Muscle layer of duodenum (tissue), 2 donors: ENCODE data around the gene HBG1.

Experiments
- H3K27ac ChIP-seq: one replicate; pipeline ENCODE4 v1.7.0; 2013; ENCODE audit warnings: mild to moderate bottlenecking, low read length
- H3K27me3 ChIP-seq: one replicate; pipeline ENCODE4 v1.7.0; 2013; ENCODE audit warnings: low read depth, mild to moderate bottlenecking, control low read depth, low read length
- H3K36me3 ChIP-seq, 2 donors: one replicate each; pipeline ENCODE4 v1.7.0; 2013; ENCODE audit warnings: low read length in 2 of 2, control low read depth in 1 of 2, mild to moderate bottlenecking in 1 of 2; ENCODE audit not compliant: insufficient read depth in 2 of 2, control insufficient read depth in 1 of 2
- H3K4me1 ChIP-seq, 2 donors: one replicate each; pipeline ENCODE4 v1.7.0; 2013; ENCODE audit warnings: low read length in 2 of 2, mild to moderate bottlenecking in 2 of 2, control low read depth in 1 of 2, moderate library complexity in 1 of 2; ENCODE audit not compliant: insufficient read depth in 2 of 2, control insufficient read depth in 1 of 2
- H3K4me3 ChIP-seq, 2 donors: one replicate each; pipeline ENCODE4 v1.7.0; 2013; ENCODE audit warnings: low read length in 2 of 2, low read depth in 1 of 2, mild to moderate bottlenecking in 1 of 2
- H3K9me3 ChIP-seq, 2 donors: one replicate each; pipeline ENCODE4 v1.7.0; 2013; ENCODE audit warnings: low read length in 2 of 2, control low read depth in 1 of 2, mild to moderate bottlenecking in 1 of 2; ENCODE audit not compliant: control insufficient read depth in 1 of 2
- donor health status: healthy.

HBG1 gene

DNA sequence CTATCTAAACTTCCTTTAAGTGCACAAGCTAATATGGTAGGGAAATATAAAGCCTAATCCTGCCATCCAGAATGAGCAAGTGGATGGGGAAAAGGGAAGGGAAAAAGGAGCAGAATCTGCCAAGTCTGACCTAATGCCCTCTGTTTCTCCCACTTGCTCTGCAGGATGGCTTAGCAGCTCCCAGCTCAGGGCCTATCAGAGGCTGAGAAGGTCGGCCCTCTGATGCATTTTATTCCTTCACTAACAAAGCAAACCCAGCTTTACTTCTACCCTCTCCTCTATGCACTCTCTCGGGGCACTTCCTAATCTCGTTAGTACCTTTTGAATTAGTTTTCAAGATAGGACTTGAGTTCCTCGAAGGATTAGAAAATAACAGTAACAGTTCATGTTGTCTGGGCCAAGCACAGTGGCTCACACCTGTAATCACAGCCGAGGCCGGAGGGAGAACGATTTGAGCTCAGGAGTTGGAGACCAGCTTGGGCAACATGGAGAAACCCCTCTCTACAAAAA is 39.2 kb downstream of the HBG1 start:
- Histone ChIP-seq H3K27ac (no peak overlapping the region), H3K36me3 (no peaks in the 10 kb centered on the region), H3K4me1 (no peaks in the 10 kb centered on the region), H3K27me3 (no peaks in the 10 kb centered on the region), H3K9me3 (peaks cover 0 to 1% of the 10 kb centered on the region in 2 donors), H3K4me3 (no peak overlapping the region)

DNA sequence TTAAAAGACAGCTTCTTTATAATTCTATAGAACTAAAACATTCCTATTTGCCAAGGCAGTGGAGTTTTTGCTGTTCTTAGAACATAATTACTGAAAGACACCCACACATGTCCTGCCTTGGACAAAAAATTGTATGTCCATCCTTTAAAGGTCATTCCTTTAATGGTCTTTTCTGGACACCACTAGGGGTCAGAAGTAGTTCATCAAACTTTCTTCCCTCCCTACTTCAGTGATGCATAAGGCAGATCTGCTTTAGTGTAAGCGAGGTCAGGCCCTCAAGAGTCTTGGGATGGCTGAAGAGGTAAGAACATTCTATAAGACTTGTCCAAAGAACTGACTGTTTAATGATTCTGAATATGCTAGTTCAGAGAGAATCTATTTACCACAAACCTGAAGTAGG is 44.9 kb downstream of the HBG1 start:
- Histone ChIP-seq H3K9me3 (no peaks in the 10 kb centered on the region), H3K36me3 (no peaks in the 10 kb centered on the region), H3K27ac (no peak overlapping the region), H3K4me3 (no peak overlapping the region), H3K27me3 (no peaks in the 10 kb centered on the region), H3K4me1 (no peaks in the 10 kb centered on the region)

DNA sequence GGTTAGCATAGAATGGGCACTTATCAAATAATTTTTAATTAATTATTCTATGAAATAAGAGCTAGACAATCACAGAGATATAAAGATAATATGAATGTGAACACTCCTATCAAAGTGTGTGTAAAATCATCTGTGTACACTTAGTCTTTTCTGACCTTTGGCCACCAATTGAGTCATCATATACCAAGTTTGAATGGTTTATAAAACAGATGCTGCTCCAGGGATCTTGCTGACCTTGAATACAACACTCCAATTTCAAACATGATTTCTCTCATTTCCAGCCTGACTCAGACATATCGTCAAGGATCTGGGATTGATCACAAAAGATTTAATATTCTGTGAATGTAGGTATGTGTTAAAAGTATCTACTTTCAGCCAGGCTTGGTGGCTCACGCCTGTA is 46.3 kb downstream of the HBG1 start:
- Histone ChIP-seq H3K27me3 (no peaks in the 10 kb centered on the region), H3K4me1 (no peaks in the 10 kb centered on the region), H3K9me3 (no peaks in the 10 kb centered on the region), H3K27ac (no peak overlapping the region), H3K4me3 (no peak overlapping the region), H3K36me3 (no peaks in the 10 kb centered on the region)

DNA sequence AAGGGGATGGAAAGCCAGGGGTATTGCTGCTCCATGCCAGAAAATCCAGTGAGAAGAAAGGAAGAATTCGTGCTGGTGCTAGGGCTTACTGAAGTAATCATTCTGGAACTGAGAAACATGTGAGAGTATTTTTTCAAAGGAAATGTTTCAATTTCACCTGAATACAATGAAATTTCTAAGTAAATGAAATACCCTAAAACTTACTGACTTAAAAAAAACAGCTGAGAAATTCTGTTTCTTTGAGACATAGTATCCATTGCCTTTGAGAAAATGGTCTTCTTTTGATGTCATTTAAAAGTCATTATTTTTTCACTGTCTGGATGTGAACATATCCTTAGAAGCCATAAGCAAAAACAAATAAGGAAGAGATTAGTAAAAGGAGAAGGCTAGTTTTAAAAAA is 49.1 kb downstream of the HBG1 start, which contains the start of gene OR51V1:
Gene OR51V1, minus strand, starts transcription at position 101 of the 400 bp plus-strand sequence. Its CDS starts 0 bp downstream, at position 101.
- Histone ChIP-seq H3K27ac (no peak within 1 kb of the TSS), H3K27me3 (no peaks in the 10 kb centered on the region), H3K36me3 (no peaks in the 10 kb centered on the region), H3K4me3 (no peak within 1 kb of the TSS), H3K9me3 (no peaks in the 10 kb centered on the region), H3K4me1 (no peaks in the 10 kb centered on the region)

DNA sequence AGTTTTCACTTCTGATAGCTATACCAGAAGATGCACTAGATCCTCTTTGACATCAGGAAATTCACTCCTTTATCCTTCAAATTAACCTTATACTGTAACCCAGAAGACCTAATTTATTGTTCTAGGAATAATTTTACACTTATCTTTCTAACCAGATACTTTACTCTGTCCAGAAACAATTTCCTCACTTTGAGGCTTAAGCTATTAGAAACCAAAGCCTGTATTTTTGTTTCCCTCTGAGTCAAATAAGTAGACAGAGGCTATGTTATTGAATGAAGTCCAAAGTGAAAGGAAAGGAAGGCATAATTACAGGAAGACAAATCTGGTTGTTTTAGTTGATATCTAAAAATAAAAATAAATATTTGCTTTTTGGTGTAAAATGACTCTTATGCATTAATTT is 51.4 kb downstream of the HBG1 start:
- no peak overlapping the region for H3K27ac ChIP-seq
- no peaks in the 10 kb centered on the region for H3K27me3 ChIP-seq
- H3K4me1 ChIP-seq, result no peaks in the 10 kb centered on the region
- H3K9me3 ChIP-seq, result no peaks in the 10 kb centered on the region
- H3K36me3 ChIP-seq, result no peaks in the 10 kb centered on the region
- H3K4me3 ChIP-seq, result no peak overlapping the region
